VCaP (cell line): ENCODE data around the gene ADAM22.

Experiments
- H3K27ac ChIP-seq: fragments of 450-650 bp; 2 replicates; pipeline ENCODE4 v1.5.1; 2017
- TF ChIP-seq, protein P1 (sequence below): fragments of 450-650 bp; conservative IDR thresholded peaks from 2 replicates; pipeline ENCODE4 v1.5.1; 2017; ENCODE audit warnings: mild to moderate bottlenecking, moderate library complexity

The ADAM22 gene

DNA sequence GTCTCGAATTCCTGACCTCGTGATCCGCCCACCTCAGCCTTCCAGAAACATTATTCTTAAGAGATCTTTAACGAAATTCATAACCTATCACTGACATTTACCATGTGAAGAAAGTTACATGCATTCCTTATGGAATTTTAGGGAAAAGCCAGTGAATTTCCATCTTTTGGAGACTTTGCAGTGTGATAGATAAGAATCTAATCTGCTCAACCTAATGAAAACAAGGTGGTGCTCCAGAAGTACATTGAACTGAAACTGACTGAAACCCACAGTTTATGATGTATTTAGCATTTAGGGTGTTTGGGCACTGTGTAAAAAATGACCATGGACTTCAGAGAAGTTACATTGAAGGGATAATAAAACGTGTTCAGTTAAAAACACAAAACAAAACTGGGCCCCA, 242.1 kb downstream of the ADAM22 start:
- no peak overlapping the region for H3K27ac ChIP-seq
- TF ChIP-seq, protein P1, sequence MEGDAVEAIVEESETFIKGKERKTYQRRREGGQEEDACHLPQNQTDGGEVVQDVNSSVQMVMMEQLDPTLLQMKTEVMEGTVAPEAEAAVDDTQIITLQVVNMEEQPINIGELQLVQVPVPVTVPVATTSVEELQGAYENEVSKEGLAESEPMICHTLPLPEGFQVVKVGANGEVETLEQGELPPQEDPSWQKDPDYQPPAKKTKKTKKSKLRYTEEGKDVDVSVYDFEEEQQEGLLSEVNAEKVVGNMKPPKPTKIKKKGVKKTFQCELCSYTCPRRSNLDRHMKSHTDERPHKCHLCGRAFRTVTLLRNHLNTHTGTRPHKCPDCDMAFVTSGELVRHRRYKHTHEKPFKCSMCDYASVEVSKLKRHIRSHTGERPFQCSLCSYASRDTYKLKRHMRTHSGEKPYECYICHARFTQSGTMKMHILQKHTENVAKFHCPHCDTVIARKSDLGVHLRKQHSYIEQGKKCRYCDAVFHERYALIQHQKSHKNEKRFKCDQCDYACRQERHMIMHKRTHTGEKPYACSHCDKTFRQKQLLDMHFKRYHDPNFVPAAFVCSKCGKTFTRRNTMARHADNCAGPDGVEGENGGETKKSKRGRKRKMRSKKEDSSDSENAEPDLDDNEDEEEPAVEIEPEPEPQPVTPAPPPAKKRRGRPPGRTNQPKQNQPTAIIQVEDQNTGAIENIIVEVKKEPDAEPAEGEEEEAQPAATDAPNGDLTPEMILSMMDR: no peak

GRCh38 chr7:88183051-88183450, 249.0 kb downstream of the ADAM22 start:
- TF ChIP-seq, protein P1: no peak
- H3K27ac ChIP-seq: no peak overlapping the region

GRCh38 chr7:88184848-88185304, 250.8 kb downstream of the ADAM22 start:
- TF ChIP-seq, protein P1: no peak

DNA sequence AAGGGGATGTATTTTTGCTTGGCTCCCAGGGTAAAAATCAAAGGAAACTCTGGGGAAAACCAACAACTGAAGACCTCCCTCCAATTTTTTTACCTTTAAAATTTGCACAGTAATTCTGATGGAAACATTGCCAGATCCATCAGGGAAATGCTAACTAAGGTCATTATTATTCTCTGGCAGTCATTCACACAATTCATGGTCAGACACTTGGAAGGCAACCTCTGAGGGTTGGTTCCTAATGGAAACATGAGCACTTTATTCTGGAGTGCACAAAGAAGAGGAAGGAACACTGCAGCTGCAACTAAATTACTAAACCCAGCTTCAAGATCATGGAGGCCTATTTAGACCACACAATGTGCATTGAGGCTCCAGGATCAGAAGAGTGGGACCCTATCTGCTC, 251.6 kb downstream of the ADAM22 start:
- H3K27ac ChIP-seq: no peak overlapping the region
- TF ChIP-seq, protein P1: no peak

More at GRCh38 chr7:88184848-88185304, 250.8 kb downstream of the ADAM22 start:
- no peak overlapping the region for H3K27ac ChIP-seq

- TF ChIP-seq, protein P1: no peak
- H3K27ac ChIP-seq: no peak overlapping the region
These were observed 257.9 kb downstream of the ADAM22 start for GRCh38 chr7:88191911-88192310.

DNA sequence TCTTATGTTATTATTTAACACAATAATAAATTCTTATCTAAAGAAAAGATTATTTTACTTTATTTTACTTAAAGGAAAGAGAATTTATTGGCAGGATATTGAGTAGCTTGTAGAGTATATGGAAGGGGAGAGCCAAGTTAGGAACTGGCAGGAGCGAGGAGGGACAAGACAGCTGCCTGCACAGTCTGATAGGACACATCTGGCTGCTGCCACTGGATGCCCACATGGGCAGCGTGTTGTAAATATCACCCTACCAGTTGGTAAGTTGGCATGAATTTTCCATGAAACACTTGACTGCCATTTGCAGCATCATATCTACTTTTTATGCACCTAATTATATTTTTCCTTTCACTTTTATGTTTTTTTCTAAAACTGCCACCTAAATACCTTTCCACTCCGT, 266.2 kb downstream of the ADAM22 start:
- no peak overlapping the region for H3K27ac ChIP-seq
- TF ChIP-seq, protein P1: no peak

DNA sequence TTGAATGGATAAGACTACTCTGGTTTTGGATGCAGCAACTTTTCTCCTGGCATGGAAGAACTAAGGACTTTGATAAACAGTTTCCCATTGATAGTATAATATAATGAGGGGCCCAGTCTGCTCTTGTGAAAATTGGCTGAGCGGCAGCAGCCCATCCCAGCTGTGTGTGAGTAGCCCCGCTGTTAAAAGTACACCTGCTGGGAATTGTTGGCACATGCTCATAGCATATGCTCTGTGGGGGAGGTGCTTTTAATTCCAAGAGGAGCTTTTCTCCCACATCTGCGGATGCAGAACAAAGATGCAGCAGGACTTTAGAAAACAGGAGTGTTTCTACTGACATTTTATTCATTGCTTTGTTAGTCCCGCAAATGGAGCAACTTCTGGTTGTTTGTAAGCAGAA, 266.7 kb downstream of the ADAM22 start:
- TF ChIP-seq, protein P1: no peak
- no peak overlapping the region for H3K27ac ChIP-seq

DNA sequence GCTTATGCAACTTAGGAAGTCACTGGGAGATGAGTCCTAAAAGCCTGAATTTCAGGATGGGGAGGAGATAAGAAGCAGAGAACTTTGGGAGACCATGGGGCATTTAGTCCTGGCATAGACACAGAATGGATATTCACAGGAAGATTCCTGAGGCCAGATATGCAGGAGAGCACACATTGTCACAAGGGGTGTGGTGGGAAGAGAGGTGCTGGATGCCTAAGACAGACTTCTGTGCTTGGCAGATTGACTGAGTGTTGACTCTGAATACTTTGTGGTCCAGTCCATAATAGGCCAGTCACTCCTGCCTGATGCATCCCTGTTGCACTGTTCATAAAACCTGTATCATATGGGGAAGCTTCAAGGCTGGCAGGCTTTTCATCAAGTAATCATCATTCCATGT, 267.3 kb downstream of the ADAM22 start:
- TF ChIP-seq, protein P1: no peak
- H3K27ac ChIP-seq: no peak overlapping the region
